ENCODE results near the gene SFTPB.
"Not testable (repeated sequence)": the region's sequence is repeated elsewhere in the genome, so short reads cannot be mapped to it uniquely, and the experiment has no call there.

The SFTPB gene

DNA sequence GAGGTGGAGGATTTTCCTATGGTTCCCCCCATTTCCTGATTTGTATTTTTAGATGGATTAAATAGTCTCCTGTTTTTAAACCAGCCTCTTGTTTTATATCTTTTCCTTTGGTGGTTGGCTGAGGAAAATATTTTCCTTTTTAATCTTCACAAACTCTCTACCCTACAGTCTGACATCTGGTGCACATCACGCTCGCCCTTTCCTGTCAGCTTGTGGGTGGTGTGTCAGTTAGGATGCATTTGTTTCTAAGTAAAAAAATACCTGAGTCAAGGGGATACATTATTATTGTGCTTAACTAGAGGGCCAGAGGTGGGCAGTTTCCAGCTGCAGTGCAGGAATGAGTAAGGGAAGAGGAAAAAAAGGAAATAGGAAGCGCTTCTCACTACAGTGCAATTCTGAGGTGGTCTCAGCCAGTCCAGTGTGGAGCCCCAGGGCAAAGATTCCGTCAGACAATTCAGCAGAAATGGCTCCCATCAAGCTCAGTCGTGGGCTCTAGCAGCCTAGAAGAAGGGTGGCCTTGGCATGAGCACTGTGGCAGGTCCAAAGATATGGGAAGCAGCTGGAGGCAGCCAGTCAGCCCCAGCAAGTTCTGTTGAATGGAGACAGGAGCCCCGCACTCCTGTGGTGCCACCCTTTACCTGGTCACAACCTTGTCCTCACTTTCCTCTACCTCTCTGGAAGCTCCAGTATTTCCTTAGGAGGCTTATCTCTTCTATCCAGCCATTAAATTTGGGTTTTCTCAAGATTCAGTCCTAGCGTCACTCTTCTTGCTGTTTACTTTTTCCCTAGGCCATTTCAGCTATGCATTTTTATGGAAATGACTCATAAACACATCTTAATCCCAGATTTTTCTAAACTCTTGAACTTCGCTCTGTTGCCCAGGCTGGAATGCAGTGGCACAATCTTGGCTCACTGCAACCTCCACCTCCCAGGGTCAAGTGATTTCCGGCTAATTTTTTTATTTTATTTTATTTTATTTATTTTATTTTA, 18.5 kb downstream of the SFTPB start:
- Mint-ChIP-seq H3K4me1 (ENCODE audit: low read depth) (peaks cover 1% of the 10 kb centered on the region), H3K27ac (no peak overlapping the region), H3K4me3 (no peak overlapping the region), H3K9me3 (no peaks in the 10 kb centered on the region), H3K36me3 (ENCODE audit: low read depth) (peaks cover 64% of the 10 kb centered on the region), H3K27me3 (ENCODE audit: low read depth) (no peaks in the 10 kb centered on the region)
- no peak for DNase-seq (ENCODE audit: low spot score)

DNA sequence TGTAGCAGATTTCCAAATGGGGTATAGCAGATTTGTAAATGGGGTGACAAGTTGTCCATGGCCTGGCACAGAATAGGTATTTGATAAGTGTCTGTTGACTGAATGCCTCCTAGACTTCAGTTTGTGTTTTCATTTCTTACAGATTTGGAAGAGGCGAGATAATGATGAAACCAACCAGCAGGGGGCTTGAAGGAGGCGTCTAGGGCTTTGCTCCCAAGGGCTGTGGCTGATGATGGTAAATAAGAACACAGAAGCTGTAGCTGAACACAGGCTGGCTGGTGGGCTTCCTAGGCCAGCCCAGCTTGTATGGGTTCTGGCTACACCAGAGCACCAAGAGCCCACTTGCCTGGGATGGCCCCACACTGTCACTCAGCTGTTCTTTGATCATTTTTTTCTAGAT, 19.4 kb downstream of the SFTPB start:
- Mint-ChIP-seq H3K27ac (no peak overlapping the region), H3K36me3 (ENCODE audit: low read depth) (peaks cover 63% of the 10 kb centered on the region), H3K27me3 (ENCODE audit: low read depth) (no peaks in the 10 kb centered on the region), H3K4me3 (no peak overlapping the region), H3K4me1 (ENCODE audit: low read depth) (peaks cover 1% of the 10 kb centered on the region), H3K9me3 (no peaks in the 10 kb centered on the region)
- no peak for DNase-seq (ENCODE audit: low spot score)

GRCh38 chr2:85647823-85648526, 20.0 kb downstream of the SFTPB start:
- peaks cover 2% of the 10 kb centered on the region for H3K4me1 Mint-ChIP-seq (ENCODE audit: low read depth)
- DNase-seq (ENCODE audit: low spot score): no peak
- H3K27me3 Mint-ChIP-seq (ENCODE audit: low read depth): no peaks in the 10 kb centered on the region
- H3K36me3 Mint-ChIP-seq (ENCODE audit: low read depth): peaks cover 63% of the 10 kb centered on the region
- no peaks in the 10 kb centered on the region for H3K9me3 Mint-ChIP-seq
- H3K27ac Mint-ChIP-seq: no peak overlapping the region
- no peak overlapping the region for H3K4me3 Mint-ChIP-seq

DNA sequence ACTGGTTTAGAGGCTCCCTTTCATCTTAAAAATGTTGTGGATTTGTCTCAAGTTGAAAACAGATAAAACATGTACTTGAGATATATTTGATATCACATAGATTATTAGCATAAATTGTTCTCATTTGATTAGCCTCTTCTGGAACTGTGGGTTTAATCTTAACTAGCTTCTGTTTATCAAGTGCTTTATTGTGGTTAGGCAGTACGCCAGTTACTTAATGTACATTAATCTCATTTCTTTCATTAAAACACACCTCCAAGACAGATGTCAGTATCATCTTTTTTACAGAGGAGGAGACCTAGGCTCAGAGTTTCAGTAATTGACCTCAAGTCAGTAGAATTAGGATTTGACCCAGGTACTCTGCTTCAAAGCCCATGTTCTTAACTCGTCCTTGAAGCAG, 21.8 kb downstream of the SFTPB start:
- H3K27ac Mint-ChIP-seq: no peak overlapping the region
- H3K36me3 Mint-ChIP-seq (ENCODE audit: low read depth): peaks cover 70% of the 10 kb centered on the region
- H3K27me3 Mint-ChIP-seq (ENCODE audit: low read depth): no peaks in the 10 kb centered on the region
- H3K4me3 Mint-ChIP-seq: no peak overlapping the region
- no peaks in the 10 kb centered on the region for H3K9me3 Mint-ChIP-seq
- DNase-seq (ENCODE audit: low spot score): no peak
- peaks cover 14% of the 10 kb centered on the region for H3K4me1 Mint-ChIP-seq (ENCODE audit: low read depth)

DNA sequence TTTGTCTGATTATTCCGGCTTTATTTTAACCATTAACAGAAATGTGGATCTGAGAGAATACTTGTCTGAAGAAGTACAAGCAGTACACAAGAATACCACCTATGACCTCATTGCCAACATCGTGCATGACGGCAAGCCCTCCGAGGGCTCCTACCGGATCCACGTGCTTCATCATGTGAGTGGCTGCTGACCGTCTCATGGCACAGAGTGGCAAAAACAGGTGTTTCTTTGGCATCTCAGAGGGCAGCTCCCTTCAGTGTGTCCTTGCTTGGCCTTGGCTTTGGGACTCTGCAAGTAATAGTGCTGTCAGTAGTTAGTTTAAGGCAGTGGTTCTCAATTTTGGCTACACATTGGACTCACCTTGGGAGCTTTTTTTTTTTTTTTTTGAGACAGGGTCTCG, 23.1 kb downstream of the SFTPB start:
- Mint-ChIP-seq H3K9me3 (no peaks in the 10 kb centered on the region), H3K4me3 (no peak overlapping the region), H3K36me3 (ENCODE audit: low read depth) (peaks cover 74% of the 10 kb centered on the region), H3K27ac (no peak overlapping the region), H3K4me1 (ENCODE audit: low read depth) (peaks cover 14% of the 10 kb centered on the region), H3K27me3 (ENCODE audit: low read depth) (no peaks in the 10 kb centered on the region)
- DNase-seq (ENCODE audit: low spot score): no peak

DNA sequence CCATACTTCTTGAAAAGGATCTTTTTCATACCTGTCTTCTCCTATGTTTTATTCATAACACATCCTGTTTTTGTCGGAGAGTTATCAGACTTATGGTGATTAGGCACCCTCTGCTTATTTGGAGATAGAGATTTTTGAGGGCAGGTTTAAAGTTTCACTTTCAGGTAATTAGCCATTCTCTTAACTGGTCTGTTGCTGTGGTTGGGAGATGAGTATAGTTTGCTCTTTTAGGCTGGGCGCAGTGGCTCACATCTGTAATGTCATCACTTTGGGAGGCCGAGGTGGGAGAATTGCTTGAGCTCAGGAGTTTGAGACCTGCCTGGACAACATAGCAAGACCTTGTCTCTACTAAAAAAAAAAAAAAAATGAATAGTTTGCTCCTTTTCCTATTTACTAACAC, 25.3 kb downstream of the SFTPB start:
- no peak for DNase-seq (ENCODE audit: low spot score)
- Mint-ChIP-seq H3K27ac (peak overlapping the region; percentile 65), H3K36me3 (ENCODE audit: low read depth) (peaks cover 65% of the 10 kb centered on the region), H3K27me3 (ENCODE audit: low read depth) (no peaks in the 10 kb centered on the region), H3K9me3 (no peaks in the 10 kb centered on the region), H3K4me1 (ENCODE audit: low read depth) (peaks cover 13% of the 10 kb centered on the region), H3K4me3 (no peak overlapping the region)

DNA sequence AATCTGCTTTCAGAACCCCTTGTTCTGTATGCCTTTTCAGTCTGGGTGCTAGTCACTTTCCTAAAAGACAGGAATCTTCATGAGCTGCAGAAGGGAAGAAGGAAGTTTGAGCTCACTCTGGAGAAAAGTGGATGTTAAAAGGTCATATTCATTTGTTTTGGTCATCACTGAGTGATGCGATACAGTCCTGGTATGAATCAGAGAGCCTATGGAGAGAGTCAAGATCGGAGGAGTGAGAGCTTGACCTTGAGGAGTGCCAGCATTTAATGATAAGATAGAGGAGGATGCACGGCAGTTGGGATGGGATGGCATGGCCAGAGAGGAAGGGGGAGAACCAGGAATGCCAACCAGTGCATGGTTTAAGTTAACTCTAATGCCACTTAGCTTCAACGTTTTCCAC, 32.4 kb downstream of the SFTPB start:
- Mint-ChIP-seq H3K4me1 (ENCODE audit: low read depth) (peaks cover 6% of the 10 kb centered on the region), H3K36me3 (ENCODE audit: low read depth) (peaks cover 62% of the 10 kb centered on the region), H3K27ac (no peak overlapping the region), H3K4me3 (no peak overlapping the region), H3K27me3 (ENCODE audit: low read depth) (no peaks in the 10 kb centered on the region), H3K9me3 (no peaks in the 10 kb centered on the region)
- DNase-seq (ENCODE audit: low spot score): no peak

DNA sequence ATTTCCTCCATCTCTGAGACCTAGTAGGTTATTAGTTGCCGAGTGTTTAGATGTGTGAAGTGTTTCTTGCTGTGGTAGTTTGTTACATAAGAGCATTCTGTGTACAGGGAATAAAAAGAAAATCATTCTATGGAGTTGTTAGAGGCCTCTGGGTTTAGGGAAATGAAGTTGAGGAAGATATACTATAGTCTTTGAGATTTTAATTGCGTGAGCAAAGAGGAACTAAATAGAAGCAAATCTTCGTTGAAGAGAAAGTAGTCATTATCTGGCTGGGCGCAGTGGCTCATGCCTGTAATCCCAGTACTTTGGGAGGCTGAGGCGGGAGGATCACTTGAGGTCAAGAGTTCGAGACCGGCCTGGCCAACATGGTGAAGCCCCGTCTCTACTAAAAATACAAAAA, 33.0 kb downstream of the SFTPB start:
- no peak for DNase-seq (ENCODE audit: low spot score)
- H3K4me3 Mint-ChIP-seq: no peak overlapping the region
- H3K4me1 Mint-ChIP-seq (ENCODE audit: low read depth): peaks cover 6% of the 10 kb centered on the region
- H3K36me3 Mint-ChIP-seq (ENCODE audit: low read depth): peaks cover 65% of the 10 kb centered on the region
- no peak overlapping the region for H3K27ac Mint-ChIP-seq
- H3K9me3 Mint-ChIP-seq: no peaks in the 10 kb centered on the region
- no peaks in the 10 kb centered on the region for H3K27me3 Mint-ChIP-seq (ENCODE audit: low read depth)

DNA sequence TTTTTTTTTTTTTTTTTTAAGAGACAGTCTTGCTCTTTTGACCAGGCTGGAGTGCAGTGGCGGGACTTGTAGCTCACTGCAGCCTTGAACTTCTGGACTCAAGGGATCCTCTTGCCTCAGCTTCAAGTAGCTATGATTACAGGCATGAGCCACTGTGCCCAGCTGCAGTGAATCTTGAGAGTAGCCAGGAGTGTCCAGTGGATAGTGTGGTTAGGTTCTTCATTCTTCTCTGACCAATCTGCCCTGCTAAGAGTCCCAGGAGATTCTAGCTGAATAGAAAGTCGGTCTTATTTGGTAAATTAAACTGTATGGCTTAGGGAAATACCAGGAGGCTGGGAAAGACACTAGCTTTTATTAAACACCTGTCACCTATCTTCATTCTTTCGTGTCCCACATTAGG, 36.7 kb downstream of the SFTPB start:
- Mint-ChIP-seq H3K27ac (no peak overlapping the region), H3K4me1 (ENCODE audit: low read depth) (peaks cover 10% of the 10 kb centered on the region), H3K9me3 (no peaks in the 10 kb centered on the region), H3K36me3 (ENCODE audit: low read depth) (peaks cover 61% of the 10 kb centered on the region), H3K27me3 (ENCODE audit: low read depth) (no peaks in the 10 kb centered on the region), H3K4me3 (no peak overlapping the region)
- DNase-seq (ENCODE audit: low spot score): no peak

DNA sequence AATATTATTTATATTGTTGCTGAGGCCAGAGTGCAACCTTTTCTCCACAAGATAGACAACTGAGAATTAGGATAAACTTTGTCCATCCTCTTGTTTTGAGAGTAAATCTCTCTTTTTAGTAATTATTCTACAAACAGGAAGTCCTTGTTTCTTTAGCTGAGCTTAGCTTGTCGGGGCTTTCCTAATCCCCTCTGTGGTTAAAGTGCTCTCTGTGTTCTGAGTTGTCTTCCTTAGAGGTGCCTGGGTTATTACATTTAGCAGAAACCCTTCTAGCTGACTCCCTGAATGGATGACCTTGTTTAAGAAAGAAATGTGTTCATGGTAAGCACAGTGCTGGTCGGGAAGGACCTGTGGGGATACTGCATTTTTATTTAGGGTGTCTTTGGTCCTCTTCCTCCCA, 39.3 kb downstream of the SFTPB start:
- Mint-ChIP-seq H3K4me1 (ENCODE audit: low read depth) (peaks cover 9% of the 10 kb centered on the region), H3K27ac (no peak overlapping the region), H3K36me3 (ENCODE audit: low read depth) (peaks cover 66% of the 10 kb centered on the region), H3K27me3 (ENCODE audit: low read depth) (no peaks in the 10 kb centered on the region), H3K4me3 (no peak overlapping the region), H3K9me3 (no peaks in the 10 kb centered on the region)
- no peak for DNase-seq (ENCODE audit: low spot score)

DNA sequence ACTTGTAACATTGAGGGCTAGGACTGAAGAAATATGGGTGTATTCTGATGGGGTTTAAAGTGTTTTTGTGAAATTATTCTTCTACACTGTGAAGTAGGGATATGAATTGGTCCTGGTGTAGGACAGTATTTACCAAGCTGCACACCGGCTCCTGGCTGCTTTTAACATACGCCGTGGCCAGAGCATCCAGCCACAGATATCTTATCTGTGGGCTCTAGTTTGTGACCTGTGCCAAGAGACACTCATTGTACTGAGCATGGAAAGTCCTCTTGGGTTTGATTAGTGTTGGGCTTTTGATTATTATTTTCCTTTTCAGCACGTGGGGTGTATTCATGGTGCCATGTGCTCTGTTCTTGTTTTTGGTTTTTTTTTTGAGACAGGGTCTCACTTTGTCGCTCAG, 44.0 kb downstream of the SFTPB start:
- Mint-ChIP-seq H3K27ac (no peak overlapping the region), H3K4me3 (no peak overlapping the region), H3K9me3 (no peaks in the 10 kb centered on the region), H3K27me3 (ENCODE audit: low read depth) (no peaks in the 10 kb centered on the region), H3K36me3 (ENCODE audit: low read depth) (peaks cover 59% of the 10 kb centered on the region), H3K4me1 (ENCODE audit: low read depth) (peaks cover 11% of the 10 kb centered on the region)
- no peak for DNase-seq (ENCODE audit: low spot score)

- Mint-ChIP-seq H3K36me3 (ENCODE audit: low read depth) (peaks cover 56% of the 10 kb centered on the region), H3K9me3 (no peaks in the 10 kb centered on the region), H3K27me3 (ENCODE audit: low read depth) (no peaks in the 10 kb centered on the region), H3K27ac (no peak overlapping the region), H3K4me1 (ENCODE audit: low read depth) (peaks cover 12% of the 10 kb centered on the region), H3K4me3 (no peak overlapping the region)
- no peak for DNase-seq (ENCODE audit: low spot score)
These were observed 46.7 kb downstream of the SFTPB start for GRCh38 chr2:85621338-85621737.

DNA sequence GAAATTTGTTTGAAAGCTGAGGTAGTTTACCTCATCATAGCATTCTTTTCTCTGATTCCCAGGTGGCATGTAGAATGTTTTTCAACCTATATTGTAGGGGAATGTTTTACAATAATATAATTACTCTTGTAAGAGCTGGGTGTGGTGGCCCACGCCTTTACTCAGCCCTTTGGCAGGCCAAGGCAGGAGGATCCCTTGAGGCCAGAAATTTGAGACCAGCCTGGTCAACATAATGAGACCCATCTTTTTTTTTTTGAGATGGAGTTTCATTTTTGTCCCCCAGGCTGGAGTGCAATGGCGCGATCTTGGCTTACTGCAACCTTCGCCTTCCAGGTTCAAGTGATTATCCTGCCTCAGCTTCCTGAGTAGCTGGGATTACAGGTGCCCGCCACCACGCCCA, 48.4 kb downstream of the SFTPB start:
- Mint-ChIP-seq H3K4me3 (no peak overlapping the region), H3K27me3 (ENCODE audit: low read depth) (no peaks in the 10 kb centered on the region), H3K36me3 (ENCODE audit: low read depth) (peaks cover 45% of the 10 kb centered on the region), H3K9me3 (no peaks in the 10 kb centered on the region), H3K4me1 (ENCODE audit: low read depth) (peaks cover 12% of the 10 kb centered on the region), H3K27ac (no peak overlapping the region)
- DNase-seq (ENCODE audit: low spot score): no peak

DNA sequence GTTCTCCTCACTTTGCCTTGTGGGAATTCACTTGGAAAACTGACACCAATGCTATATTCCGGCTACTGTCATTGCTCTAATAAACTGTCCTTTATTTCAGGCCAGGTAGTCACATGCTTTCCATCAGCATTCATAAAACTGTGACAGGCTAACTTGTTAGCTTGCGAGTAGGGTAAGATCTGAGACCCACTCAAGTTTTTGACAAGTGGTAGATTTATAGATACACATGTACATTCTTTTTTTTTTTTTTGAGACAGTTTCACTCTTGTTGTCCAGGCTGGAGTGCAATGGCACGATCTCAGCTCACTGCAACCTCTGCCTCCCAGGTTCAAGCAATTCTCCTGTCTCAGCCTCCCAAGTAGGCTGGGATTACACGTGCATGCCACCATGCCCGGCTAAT, 50.3 kb downstream of the SFTPB start:
- DNase-seq (ENCODE audit: low spot score); H3K27me3 Mint-ChIP-seq (ENCODE audit: low read depth); H3K9me3 Mint-ChIP-seq; H3K27ac Mint-ChIP-seq: not testable (repeated sequence)
- Mint-ChIP-seq H3K4me1 (ENCODE audit: low read depth) (peaks cover 10% of the 10 kb centered on the region), H3K4me3 (peak overlapping the region; percentile 95), H3K36me3 (ENCODE audit: low read depth) (peaks cover 29% of the 10 kb centered on the region)

All from T-helper 2 cell treated with Interferon-gamma antibody and Interleukin-4, amounts not matched to agents 5 μg/mL and 100 μg/mL, for 36 hours (primary cell).